DMS 273 (cell line): ENCODE measurements around the gene SUSD2.
"Not testable (repeated sequence)": the region's sequence is repeated elsewhere in the genome, so short reads cannot be mapped to it uniquely, and the experiment has no call there.

ENCODE experiments used
- DNase-seq: peaks from one replicate; lab custom pipeline; 2025; ENCODE audit not compliant: unreplicated experiment; lab: John Stamatoyannopoulos, UW

SUSD2 gene

GRCh38 chr22:24181088-24181995 is at the start of gene SUSD2:
Gene SUSD2, plus strand, starts transcription at chr22:24181487. Its CDS starts 33 bp downstream, at chr22:24181520.
- DNase-seq: peak; percentile 93

GRCh38 chr22:24133187-24133965 is 47.9 kb upstream of the SUSD2 start:
- peak; percentile 4 for DNase-seq

GRCh38 chr22:24134090-24134846 is 47.0 kb upstream of the SUSD2 start:
- DNase-seq: peak; percentile 22

- DNase-seq: not testable (repeated sequence)
Observed at GRCh38 chr22:24136533-24136932, 44.8 kb upstream of the SUSD2 start.

- DNase-seq: no peak
Observed at GRCh38 chr22:24137595-24137994, 43.7 kb upstream of the SUSD2 start.

GRCh38 chr22:24138649-24139420 is 42.5 kb upstream of the SUSD2 start:
- DNase-seq: no peak

- no peak for DNase-seq
Observed at GRCh38 chr22:24140357-24140756, 40.9 kb upstream of the SUSD2 start.

- DNase-seq: no peak
Observed at GRCh38 chr22:24141586-24141985, 39.7 kb upstream of the SUSD2 start.

GRCh38 chr22:24142241-24142640 is 39.0 kb upstream of the SUSD2 start:
- DNase-seq: no peak

GRCh38 chr22:24142831-24143230 is 38.5 kb upstream of the SUSD2 start:
- no peak for DNase-seq

GRCh38 chr22:24144056-24144777 is 37.1 kb upstream of the SUSD2 start:
- DNase-seq: no peak

- DNase-seq: no peak
Observed at GRCh38 chr22:24144778-24145085, 36.6 kb upstream of the SUSD2 start.

GRCh38 chr22:24145446-24146193 is 35.7 kb upstream of the SUSD2 start:
- no peak for DNase-seq

GRCh38 chr22:24146194-24146616 is 35.1 kb upstream of the SUSD2 start:
- peak; percentile 56 for DNase-seq

GRCh38 chr22:24146791-24147353 is 34.4 kb upstream of the SUSD2 start:
- peak; percentile 57 for DNase-seq

GRCh38 chr22:24147666-24148065 is 33.6 kb upstream of the SUSD2 start:
- DNase-seq: no peak

- no peak for DNase-seq
Observed at GRCh38 chr22:24148266-24149197, 32.8 kb upstream of the SUSD2 start.

- DNase-seq: no peak
Observed at GRCh38 chr22:24149198-24149590, 32.1 kb upstream of the SUSD2 start.
